ENCODE data around the gene ZBTB20.
A peak's percentile ranks its signal among the peaks of the same experiment; 100 is the strongest.

DNA sequence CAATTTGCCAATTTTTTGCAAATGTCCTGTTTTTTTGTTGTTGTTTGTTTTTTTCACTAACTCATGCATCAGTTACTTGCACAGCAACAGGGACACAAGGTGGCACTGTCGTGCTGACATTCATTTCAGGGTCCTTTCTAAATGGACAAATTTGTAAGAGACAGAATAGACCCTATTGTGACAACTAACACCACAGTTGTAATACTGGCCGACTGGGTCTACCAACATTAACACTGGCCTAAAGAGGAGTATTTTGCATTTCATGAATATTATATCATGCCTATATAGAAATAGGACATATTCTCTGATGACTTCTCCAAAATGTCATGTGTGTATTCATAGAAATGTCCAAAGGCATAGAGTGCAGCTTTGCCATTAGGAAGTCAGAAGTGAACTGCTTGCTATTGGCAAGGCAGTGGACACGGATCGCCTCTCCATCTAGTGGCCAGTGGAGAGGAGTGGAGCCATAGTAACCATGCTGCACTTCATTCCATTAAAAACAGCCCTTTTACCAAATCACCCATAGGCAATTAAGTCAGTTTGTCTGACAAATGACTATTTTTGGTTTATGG, 54.8 kb downstream of the ZBTB20 start:
- TF ChIP-seq, protein P1, sequence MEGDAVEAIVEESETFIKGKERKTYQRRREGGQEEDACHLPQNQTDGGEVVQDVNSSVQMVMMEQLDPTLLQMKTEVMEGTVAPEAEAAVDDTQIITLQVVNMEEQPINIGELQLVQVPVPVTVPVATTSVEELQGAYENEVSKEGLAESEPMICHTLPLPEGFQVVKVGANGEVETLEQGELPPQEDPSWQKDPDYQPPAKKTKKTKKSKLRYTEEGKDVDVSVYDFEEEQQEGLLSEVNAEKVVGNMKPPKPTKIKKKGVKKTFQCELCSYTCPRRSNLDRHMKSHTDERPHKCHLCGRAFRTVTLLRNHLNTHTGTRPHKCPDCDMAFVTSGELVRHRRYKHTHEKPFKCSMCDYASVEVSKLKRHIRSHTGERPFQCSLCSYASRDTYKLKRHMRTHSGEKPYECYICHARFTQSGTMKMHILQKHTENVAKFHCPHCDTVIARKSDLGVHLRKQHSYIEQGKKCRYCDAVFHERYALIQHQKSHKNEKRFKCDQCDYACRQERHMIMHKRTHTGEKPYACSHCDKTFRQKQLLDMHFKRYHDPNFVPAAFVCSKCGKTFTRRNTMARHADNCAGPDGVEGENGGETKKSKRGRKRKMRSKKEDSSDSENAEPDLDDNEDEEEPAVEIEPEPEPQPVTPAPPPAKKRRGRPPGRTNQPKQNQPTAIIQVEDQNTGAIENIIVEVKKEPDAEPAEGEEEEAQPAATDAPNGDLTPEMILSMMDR (IDR thresholded peaks at IDR 0.05; ENCODE audit: insufficient read depth, low read length) = peak; percentile 55
- TF ChIP-seq, protein P2, sequence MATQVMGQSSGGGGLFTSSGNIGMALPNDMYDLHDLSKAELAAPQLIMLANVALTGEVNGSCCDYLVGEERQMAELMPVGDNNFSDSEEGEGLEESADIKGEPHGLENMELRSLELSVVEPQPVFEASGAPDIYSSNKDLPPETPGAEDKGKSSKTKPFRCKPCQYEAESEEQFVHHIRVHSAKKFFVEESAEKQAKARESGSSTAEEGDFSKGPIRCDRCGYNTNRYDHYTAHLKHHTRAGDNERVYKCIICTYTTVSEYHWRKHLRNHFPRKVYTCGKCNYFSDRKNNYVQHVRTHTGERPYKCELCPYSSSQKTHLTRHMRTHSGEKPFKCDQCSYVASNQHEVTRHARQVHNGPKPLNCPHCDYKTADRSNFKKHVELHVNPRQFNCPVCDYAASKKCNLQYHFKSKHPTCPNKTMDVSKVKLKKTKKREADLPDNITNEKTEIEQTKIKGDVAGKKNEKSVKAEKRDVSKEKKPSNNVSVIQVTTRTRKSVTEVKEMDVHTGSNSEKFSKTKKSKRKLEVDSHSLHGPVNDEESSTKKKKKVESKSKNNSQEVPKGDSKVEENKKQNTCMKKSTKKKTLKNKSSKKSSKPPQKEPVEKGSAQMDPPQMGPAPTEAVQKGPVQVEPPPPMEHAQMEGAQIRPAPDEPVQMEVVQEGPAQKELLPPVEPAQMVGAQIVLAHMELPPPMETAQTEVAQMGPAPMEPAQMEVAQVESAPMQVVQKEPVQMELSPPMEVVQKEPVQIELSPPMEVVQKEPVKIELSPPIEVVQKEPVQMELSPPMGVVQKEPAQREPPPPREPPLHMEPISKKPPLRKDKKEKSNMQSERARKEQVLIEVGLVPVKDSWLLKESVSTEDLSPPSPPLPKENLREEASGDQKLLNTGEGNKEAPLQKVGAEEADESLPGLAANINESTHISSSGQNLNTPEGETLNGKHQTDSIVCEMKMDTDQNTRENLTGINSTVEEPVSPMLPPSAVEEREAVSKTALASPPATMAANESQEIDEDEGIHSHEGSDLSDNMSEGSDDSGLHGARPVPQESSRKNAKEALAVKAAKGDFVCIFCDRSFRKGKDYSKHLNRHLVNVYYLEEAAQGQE (IDR thresholded peaks at IDR 0.05; ENCODE audit: insufficient replicate concordance, low read depth) = no peak
- TF ChIP-seq POLR2AphosphoS5 (IDR thresholded peaks at IDR 0.05; ENCODE audit: low read depth) = no peak
